HCT116 (cell line): ENCODE measurements around the gene NPL.

Experiments used
- CTCF ChIP-seq, 3 experiments: fragments of 200-600 bp in 1 of 3; sonication (generic) in 1 of 3; IDR thresholded peaks in 2 of 3; conservative IDR thresholded peaks in 1 of 3; 2 replicates each; pipeline ENCODE4 v1.5.1; 2012 to 2017; ENCODE audit warnings: low read depth in 2 of 3, low read length in 2 of 3, antibody characterized with exemption in 1 of 3, borderline replicate concordance in 1 of 3, control low read depth in 1 of 3, mild to moderate bottlenecking in 1 of 3, mixed read lengths in 1 of 3, mixed run types in 1 of 3, moderate library complexity in 1 of 3; ENCODE audit not compliant: insufficient read depth in 1 of 3
- EGR1 ChIP-seq: IDR thresholded peaks from 2 replicates; pipeline ENCODE4 v1.6.1; 2012; ENCODE audit warnings: low read depth
- EZH2phosphoT487 ChIP-seq: fragments of 200-600 bp; IDR thresholded peaks from 2 replicates; pipeline ENCODE4 v1.6.1; 2018; ENCODE audit warnings: antibody characterized with exemption, borderline replicate concordance
- JUND ChIP-seq: IDR thresholded peaks from 2 replicates; pipeline ENCODE4 v1.6.1; 2012
- MAX ChIP-seq: IDR thresholded peaks from 2 replicates; pipeline ENCODE4 v1.6.1; 2012
- POLR2AphosphoS5 ChIP-seq: IDR thresholded peaks from 2 replicates; pipeline ENCODE4 v1.6.1; 2011; ENCODE audit warnings: mild to moderate bottlenecking, low read depth, low read length, moderate library complexity
- REST ChIP-seq: IDR thresholded peaks from 2 replicates; pipeline ENCODE4 v1.6.1; 2012; ENCODE audit warnings: low read depth
- SIN3A ChIP-seq: IDR thresholded peaks from 2 replicates; pipeline ENCODE4 v1.6.1; 2012; ENCODE audit warnings: low read depth
- TCF7L2 ChIP-seq: IDR thresholded peaks from 2 replicates; pipeline ENCODE4 v1.7.0; 2011; ENCODE audit warnings: borderline replicate concordance, inconsistent platforms; ENCODE audit not compliant: insufficient read depth, insufficient read length; ENCODE audit errors: extremely low read depth
- ZNF274 ChIP-seq: fragments of 200-500 bp; sonication (Bioruptor generic); IDR thresholded peaks from 2 replicates; pipeline ENCODE4 v1.6.1; 2014; ENCODE audit warnings: mild to moderate bottlenecking, low read depth, low read length, inconsistent platforms

- no peak for TF ChIP-seq EZH2phosphoT487
- no peak for TF ChIP-seq POLR2AphosphoS5
- TF ChIP-seq CTCF (IDR thresholded peaks at IDR 0.05 in 2 of 3, conservative IDR thresholded peaks at IDR 0.05 in 1 of 3; ENCODE audit: borderline replicate concordance in 1 of 3, insufficient read depth in 1 of 3, low read depth in 2 of 3, low read length in 2 of 3), result no peak
- TF ChIP-seq REST, result no peak
- no peak for TF ChIP-seq MAX
- no peak for TF ChIP-seq TCF7L2
- no peak for TF ChIP-seq ZNF274
- no peak for TF ChIP-seq JUND
- TF ChIP-seq SIN3A, result no peak
- TF ChIP-seq EGR1, result no peak
Measured at GRCh38 chr1:182860658-182861057, 71.1 kb downstream of the NPL start.
